Vagina (tissue), 2 donors: ENCODE results near the gene CCT6B. TPM values are rescaled to one million over a fixed set of nuclear protein-coding genes. Genes with fewer than 3 reads are reported as not detected.

Experiments used
- DNase-seq, 2 donors: peaks; one replicate each; pipeline ENCODE4 v3.0.0-alpha.2; 2017; ENCODE audit errors: extremely low spot score in 2 of 2
- H3K27ac ChIP-seq: fragments of 200-600 bp; sonication (generic); one replicate; pipeline ENCODE4 v1.5.1; 2019
- H3K27me3 ChIP-seq: fragments of 200-600 bp; sonication (generic); one replicate; pipeline ENCODE4 v1.5.1; 2019
- H3K36me3 ChIP-seq, 2 donors: fragments of 200-600 bp; sonication (generic); one replicate each; pipeline ENCODE4 v1.5.1; 2017 to 2019
- H3K4me1 ChIP-seq: fragments of 200-600 bp; sonication (generic); one replicate; pipeline ENCODE4 v1.5.1; 2019
- H3K4me3 ChIP-seq, 2 donors: fragments of 200-600 bp; sonication (generic); 1 replicate in 1 of 2; 2 replicates in 1 of 2; pipeline ENCODE4 v1.5.1; 2016 to 2019
- H3K9me3 ChIP-seq: fragments of 200-600 bp; sonication (generic); one replicate; pipeline ENCODE4 v1.5.1; 2019
- POLR2A ChIP-seq, 2 donors: fragments of 450-650 bp; IDR thresholded peaks; one replicate each; pipeline ENCODE4 v1.6.1; 2017; ENCODE audit warnings: antibody characterized with exemption in 2 of 2, mild to moderate bottlenecking in 2 of 2, moderate library complexity in 2 of 2
- POLR2AphosphoS5 ChIP-seq, 2 donors: sonication (generic); formaldehyde crosslinking; IDR thresholded peaks; one replicate each; pipeline ENCODE4 v1.9.0; 2017; ENCODE audit warnings: antibody characterized with exemption in 2 of 2, mild to moderate bottlenecking in 2 of 2, low read depth in 1 of 2; ENCODE audit not compliant: insufficient read depth in 1 of 2
- intact Hi-C: fragments of 100-400 bp; cut with DNase I; formaldehyde crosslinking; loops from one replicate; pipeline ENCODE4 v1.15.1; 2023
- total RNA-seq: library from RNA; depleted of rRNA; stranded (reverse); fragments of >200 nt; gene quantifications from one replicate; pipeline ENCODE4 v1.2.3, GENCODE V29; 2016
- TF ChIP-seq, protein P1 (sequence below), 3 experiments: fragments of 450-650 bp in 2 of 3; fragments of 200-600 bp in 1 of 3; sonication (generic) in 1 of 3; IDR thresholded peaks; one replicate each; pipeline ENCODE4 v1.5.1; 2017 to 2019; ENCODE audit warnings: antibody characterized with exemption in 3 of 3, mild to moderate bottlenecking in 2 of 3, moderate library complexity in 2 of 3

Gene CCT6B
- total RNA-seq, 1 donor from 2014 or later: 1.7 TPM

DNA sequence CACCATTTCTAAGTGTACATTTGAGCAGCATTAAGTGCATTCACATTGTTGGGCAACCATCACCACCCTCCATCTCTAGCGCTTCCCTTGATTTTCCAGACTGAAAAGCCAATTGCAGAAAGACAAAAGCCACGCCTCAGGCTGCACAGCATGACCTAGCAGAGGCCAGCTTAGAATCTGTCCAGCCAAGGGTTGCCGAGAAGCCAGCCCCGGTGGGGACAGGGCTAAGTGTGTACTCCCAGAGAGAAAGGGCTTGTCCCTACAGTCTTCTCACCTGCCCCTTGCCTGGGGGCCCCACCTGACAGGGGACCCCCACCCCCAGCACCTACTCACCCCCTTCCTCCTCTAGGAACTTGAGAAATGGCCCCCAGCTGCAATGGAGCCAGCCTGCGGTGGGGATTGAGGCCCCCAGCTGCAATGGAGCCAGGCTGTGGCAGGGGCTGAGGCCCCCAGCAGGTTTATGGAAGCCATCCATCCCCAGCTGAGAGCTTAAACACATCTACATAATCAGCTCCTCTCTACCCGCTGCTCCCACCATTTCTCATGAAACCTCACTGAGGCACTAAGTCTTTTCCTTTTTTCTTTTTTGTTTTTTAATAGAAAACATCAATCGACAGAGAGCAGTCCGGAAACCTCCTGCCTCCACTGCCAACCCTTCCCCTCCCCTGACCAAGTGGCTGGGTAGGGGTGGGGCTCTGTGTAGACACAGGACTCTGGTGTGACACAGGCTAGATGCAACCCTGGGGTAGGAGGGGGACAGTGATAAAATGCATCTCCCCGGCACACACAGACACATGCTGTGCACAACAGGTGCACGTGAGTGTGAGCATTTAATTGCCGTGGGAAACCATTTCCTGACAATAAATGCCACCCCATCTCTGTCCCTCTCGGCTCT lies 77.9 kb downstream of the CCT6B start:
- no peaks in the 10 kb centered on the region for H3K4me1 ChIP-seq
- no peak for DNase-seq
- no peaks in the 10 kb centered on the region for H3K36me3 ChIP-seq
- TF ChIP-seq, protein P1, sequence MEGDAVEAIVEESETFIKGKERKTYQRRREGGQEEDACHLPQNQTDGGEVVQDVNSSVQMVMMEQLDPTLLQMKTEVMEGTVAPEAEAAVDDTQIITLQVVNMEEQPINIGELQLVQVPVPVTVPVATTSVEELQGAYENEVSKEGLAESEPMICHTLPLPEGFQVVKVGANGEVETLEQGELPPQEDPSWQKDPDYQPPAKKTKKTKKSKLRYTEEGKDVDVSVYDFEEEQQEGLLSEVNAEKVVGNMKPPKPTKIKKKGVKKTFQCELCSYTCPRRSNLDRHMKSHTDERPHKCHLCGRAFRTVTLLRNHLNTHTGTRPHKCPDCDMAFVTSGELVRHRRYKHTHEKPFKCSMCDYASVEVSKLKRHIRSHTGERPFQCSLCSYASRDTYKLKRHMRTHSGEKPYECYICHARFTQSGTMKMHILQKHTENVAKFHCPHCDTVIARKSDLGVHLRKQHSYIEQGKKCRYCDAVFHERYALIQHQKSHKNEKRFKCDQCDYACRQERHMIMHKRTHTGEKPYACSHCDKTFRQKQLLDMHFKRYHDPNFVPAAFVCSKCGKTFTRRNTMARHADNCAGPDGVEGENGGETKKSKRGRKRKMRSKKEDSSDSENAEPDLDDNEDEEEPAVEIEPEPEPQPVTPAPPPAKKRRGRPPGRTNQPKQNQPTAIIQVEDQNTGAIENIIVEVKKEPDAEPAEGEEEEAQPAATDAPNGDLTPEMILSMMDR (IDR thresholded peaks at IDR 0.05): no peak
- TF ChIP-seq POLR2AphosphoS5 (IDR thresholded peaks at IDR 0.05; ENCODE audit: insufficient read depth in 1 of 2, low read depth in 1 of 2): no peak
- TF ChIP-seq POLR2A (IDR thresholded peaks at IDR 0.05): no peak
- intact Hi-C loops: no loop called here
- no peak overlapping the region for H3K27ac ChIP-seq
- no peaks in the 10 kb centered on the region for H3K9me3 ChIP-seq
- H3K27me3 ChIP-seq: no peaks in the 10 kb centered on the region
- no peak overlapping the region for H3K4me3 ChIP-seq

DNA sequence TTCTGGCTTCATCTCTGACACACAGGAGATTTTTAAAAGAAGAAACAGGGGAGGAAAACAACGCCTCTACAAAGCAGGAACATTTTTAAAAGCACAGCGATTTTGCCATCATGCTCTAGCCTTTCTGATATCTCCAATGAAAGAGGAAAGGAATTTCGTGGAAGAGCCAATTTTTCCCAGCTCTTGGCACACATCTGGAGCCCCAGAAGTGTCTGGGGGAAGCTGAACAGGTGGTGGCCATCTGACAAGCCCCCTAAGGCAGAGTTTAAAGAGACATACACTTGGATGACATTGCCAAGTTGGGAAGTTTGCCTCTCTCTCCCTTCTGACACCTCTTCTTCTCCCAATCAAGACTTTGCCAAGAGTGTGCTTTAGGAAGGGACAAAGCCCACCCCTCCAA lies 82.1 kb downstream of the CCT6B start:
- Histone ChIP-seq H3K27me3 (no peaks in the 10 kb centered on the region), H3K9me3 (no peaks in the 10 kb centered on the region), H3K4me1 (no peaks in the 10 kb centered on the region), H3K36me3 (no peaks in the 10 kb centered on the region), H3K4me3 (no peak overlapping the region), H3K27ac (no peak overlapping the region)
- intact Hi-C loops: no loop called here
- TF ChIP-seq, protein P1 (IDR thresholded peaks at IDR 0.05): no peak
- TF ChIP-seq POLR2A (IDR thresholded peaks at IDR 0.05) (no peak), POLR2AphosphoS5 (IDR thresholded peaks at IDR 0.05; ENCODE audit: insufficient read depth in 1 of 2, low read depth in 1 of 2) (no peak)
- DNase-seq: no peak

Other genes starting within 250 kb of the CCT6B start
- 7.6 TPM for gene ZNF830, start 80 bp upstream of the CCT6B start, total RNA-seq
- gene LIG3, start 19.1 kb upstream of the CCT6B start, total RNA-seq: 30.0 TPM
- gene RFFL, start 102.2 kb upstream of the CCT6B start, total RNA-seq: 25.3 TPM
- gene RAD51D, start 158.4 kb upstream of the CCT6B start, total RNA-seq: 5.2 TPM
- gene FNDC8, start 160.2 kb upstream of the CCT6B start, total RNA-seq: not detected
- 25.8 TPM for gene NLE1, start 180.8 kb upstream of the CCT6B start, total RNA-seq
- gene UNC45B, start 186.4 kb upstream of the CCT6B start, total RNA-seq: not detected
- gene SLC35G3, start 232.9 kb upstream of the CCT6B start, total RNA-seq: not detected